ENCODE results near the gene SOX9. TPM values are rescaled to one million over a fixed set of nuclear protein-coding genes. Genes with fewer than 3 reads are reported as not detected.

The SOX9 gene
- total RNA-seq, 4 donors from 2014 or later: 22.4 to 94.8 (median 40.8) TPM

DNA sequence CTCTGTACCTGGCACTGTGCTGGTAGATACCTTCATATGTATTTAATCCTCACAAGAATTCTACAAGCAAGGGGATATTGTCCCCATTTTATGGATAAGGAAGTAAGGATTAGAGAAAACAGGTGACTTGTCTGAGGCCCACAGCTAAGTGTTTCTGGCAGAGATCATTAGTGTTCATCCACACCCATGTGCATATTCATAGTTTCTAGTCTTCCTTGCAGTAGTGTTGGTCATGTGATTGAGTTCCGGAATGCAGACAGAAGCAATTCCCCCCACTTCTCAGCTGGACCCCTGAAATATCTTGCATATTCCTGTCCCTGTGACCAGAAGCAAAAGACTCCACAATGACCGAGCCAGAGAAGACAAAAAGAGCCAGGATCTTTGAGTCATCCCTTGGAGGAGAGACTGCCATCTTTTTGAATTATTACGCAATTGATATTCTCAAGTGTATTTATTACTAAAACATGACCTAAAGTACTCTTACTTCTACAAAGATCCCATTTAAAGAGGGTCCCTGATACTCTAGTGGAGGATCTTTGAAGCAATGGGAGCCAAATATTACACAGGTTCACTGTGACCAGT lies 43.4 kb downstream of the SOX9 start:
- TF ChIP-seq POLR2A (IDR thresholded peaks at IDR 0.05): no peak
- TF ChIP-seq, protein P1, sequence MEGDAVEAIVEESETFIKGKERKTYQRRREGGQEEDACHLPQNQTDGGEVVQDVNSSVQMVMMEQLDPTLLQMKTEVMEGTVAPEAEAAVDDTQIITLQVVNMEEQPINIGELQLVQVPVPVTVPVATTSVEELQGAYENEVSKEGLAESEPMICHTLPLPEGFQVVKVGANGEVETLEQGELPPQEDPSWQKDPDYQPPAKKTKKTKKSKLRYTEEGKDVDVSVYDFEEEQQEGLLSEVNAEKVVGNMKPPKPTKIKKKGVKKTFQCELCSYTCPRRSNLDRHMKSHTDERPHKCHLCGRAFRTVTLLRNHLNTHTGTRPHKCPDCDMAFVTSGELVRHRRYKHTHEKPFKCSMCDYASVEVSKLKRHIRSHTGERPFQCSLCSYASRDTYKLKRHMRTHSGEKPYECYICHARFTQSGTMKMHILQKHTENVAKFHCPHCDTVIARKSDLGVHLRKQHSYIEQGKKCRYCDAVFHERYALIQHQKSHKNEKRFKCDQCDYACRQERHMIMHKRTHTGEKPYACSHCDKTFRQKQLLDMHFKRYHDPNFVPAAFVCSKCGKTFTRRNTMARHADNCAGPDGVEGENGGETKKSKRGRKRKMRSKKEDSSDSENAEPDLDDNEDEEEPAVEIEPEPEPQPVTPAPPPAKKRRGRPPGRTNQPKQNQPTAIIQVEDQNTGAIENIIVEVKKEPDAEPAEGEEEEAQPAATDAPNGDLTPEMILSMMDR (IDR thresholded peaks at IDR 0.05): no peak
- no peak for DNase-seq (ENCODE audit: low spot score in 2 of 2)
- H3K4me3 ChIP-seq (ENCODE audit: low read depth, poor library complexity, severe bottlenecking): no peak overlapping the region
- 72 to 81% methylated on average over 3 of the region's 3 CpGs for WGBS, 2 donors
- intact Hi-C loops (cut with DNase I; ENCODE audit: low total_unique reads): no loop called here

DNA sequence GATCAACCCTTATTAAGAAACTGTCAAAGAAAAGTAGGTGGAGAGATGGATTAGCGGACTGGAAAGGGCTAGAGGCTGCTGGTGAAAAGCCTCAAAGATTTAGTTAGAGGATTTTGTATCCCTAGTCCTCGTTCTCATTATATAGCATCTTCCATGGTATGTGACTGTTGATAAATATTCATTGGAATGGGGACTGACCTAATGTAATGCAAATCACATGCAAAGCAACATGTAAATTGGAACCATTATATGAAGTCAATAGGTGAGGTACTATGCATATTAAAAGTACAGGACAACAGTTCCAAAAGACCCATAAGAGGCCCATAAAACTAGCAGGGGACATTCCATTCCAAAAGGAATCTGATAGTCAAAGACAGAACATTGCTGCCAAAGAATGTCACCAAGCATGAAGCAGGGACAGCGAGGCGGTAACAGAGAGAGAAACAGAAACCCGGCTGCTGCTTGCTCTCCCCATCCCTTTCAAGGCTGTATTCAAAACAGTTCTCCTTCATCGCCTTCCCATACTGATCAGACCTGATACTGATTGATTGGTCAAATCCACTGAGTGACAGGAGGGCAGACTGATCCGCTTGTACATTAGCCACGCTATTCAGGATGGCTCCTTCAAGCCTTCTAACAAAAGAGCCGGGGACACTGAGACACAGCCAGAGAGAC lies 44.5 kb downstream of the SOX9 start:
- no peak for DNase-seq (ENCODE audit: low spot score in 2 of 2)

DNA sequence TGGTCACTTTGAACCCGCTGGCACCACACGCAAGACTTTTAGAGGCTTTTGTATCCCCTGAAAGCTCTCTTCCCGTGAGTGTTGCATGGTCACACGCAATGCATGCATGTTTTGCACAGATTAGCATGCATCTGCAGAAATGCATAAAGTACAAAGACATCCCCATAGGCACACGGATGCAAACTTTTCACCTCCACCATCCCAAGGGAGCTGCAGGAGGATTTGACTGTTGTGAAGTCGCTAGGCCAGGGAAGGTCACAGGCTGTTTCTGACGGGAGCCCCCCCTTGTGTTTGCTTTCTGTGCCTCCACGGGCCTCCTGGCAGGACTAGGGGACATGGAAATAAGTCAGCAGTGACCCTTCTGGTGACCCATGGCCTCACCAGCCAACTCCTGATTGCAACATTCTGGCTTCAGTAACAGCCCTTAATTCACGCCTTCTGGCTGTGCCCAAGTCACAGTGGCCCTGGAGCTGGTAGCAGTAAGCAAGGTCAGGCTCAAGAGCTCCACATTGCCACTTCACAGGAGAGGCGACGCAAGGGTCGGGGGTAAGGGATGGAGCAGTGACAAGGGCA lies 45.1 kb downstream of the SOX9 start:
- no peak for DNase-seq (ENCODE audit: low spot score in 2 of 2)
- intact Hi-C loops (cut with DNase I; ENCODE audit: low total_unique reads): no loop called here
- no peak overlapping the region for H3K4me3 ChIP-seq (ENCODE audit: low read depth, poor library complexity, severe bottlenecking)
- WGBS, 2 donors: 77 to 83% methylated on average over 11 to 12 of the region's 12 CpGs
- TF ChIP-seq, protein P1 (IDR thresholded peaks at IDR 0.05): no peak
- TF ChIP-seq POLR2A (IDR thresholded peaks at IDR 0.05): no peak

More for the DNA sequence above, 44.5 kb downstream of the SOX9 start:
- WGBS, 2 donors: 79% methylated on average over 9 of the region's 9 CpGs
- no peak overlapping the region for H3K4me3 ChIP-seq (ENCODE audit: low read depth, poor library complexity, severe bottlenecking)
- TF ChIP-seq, protein P1 (IDR thresholded peaks at IDR 0.05): no peak
- TF ChIP-seq POLR2A (IDR thresholded peaks at IDR 0.05): no peak
- intact Hi-C loops (cut with DNase I; ENCODE audit: low total_unique reads): no loop called here

DNA sequence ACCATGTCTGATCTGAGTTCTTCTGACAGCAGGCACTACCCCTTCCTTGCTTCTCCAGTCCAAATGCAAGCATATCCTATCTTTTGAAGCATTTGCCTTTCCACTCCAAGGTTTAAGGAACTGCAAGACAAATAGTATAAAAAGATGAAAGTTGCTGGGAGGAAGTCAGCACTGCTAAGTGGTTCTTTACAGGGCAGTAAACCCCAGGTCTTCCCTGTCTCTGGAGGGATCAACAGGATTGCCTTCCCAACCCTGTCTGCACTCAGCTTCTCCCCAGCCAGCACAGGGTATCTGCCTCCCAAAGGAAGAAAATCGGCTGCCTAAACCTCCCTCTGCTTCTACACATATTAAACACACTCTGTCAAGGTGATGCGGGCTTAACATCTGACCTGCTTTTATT lies 46.8 kb downstream of the SOX9 start:
- TF ChIP-seq, protein P1 (IDR thresholded peaks at IDR 0.05): no peak
- no peak for TF ChIP-seq POLR2A (IDR thresholded peaks at IDR 0.05)
- DNase-seq (ENCODE audit: low spot score in 2 of 2): no peak

DNA sequence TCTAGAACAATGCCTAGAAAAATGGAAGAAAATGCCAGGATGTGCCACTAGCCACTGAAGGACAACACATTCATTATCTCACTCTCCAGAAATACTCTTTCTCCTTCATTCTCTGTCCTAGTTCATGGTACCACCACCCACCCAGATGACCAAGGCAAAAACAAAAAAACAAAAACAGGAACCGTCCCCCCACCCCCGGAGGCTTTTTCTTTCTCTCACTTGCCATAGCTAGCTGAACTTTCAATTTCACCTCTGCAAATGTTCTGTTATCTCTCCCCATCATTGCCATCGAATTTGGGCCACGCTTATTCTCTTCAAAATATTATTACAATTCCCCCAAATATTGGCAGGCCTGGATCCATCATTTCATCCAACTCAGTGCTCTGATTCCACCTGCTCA lies 49.0 kb downstream of the SOX9 start:
- H3K4me3 ChIP-seq (ENCODE audit: low read depth, poor library complexity, severe bottlenecking): no peak overlapping the region
- WGBS, 2 donors: 88 to 91% methylated on average over 4 of the region's 4 CpGs
- intact Hi-C loops (cut with DNase I; ENCODE audit: low total_unique reads): no loop called here
- no peak for DNase-seq (ENCODE audit: low spot score in 2 of 2)
- TF ChIP-seq, protein P1 (IDR thresholded peaks at IDR 0.05): no peak
- TF ChIP-seq POLR2A (IDR thresholded peaks at IDR 0.05): no peak

More for the DNA sequence above, 46.8 kb downstream of the SOX9 start:
- 82 to 83% methylated on average over 2 of the region's 2 CpGs for WGBS, 2 donors
- H3K4me3 ChIP-seq (ENCODE audit: low read depth, poor library complexity, severe bottlenecking): no peak overlapping the region
- intact Hi-C loops (cut with DNase I; ENCODE audit: low total_unique reads): no loop called here

All from lower leg skin (tissue), 4 donors.